ENCODE data around the gene NADSYN1.
"Not testable (repeated sequence)": the region's sequence is repeated elsewhere in the genome, so short reads cannot be mapped to it uniquely, and the experiment has no call there.

The NADSYN1 gene

DNA sequence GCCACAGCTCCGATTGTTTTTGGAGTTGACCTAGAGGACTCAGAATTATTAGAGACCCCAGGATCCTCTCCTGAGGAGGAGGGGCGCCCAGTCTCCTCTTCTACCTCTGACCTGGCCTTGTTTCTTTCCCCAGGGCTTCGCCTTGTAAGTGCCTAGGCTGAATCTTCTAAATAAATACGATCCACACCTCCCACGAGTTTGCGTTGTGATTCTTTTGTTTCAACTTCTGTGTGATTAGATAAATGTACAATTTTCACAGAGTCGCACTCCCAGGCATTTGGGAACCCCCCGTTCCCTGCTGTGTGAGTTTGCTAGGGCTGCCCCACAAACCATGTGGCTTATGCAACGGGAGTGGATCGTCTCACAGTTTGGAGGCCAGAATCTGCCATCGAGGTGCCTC, 86.0 kb downstream of the NADSYN1 start:
- Histone ChIP-seq H3K9me3 (ENCODE audit: low read length) (no peaks in the 10 kb centered on the region), H3K27me3 (ENCODE audit: control insufficient read depth in 1 of 2, insufficient read depth in 2 of 2, low read length in 2 of 2) (no peaks in the 10 kb centered on the region), H3K27ac (ENCODE audit: low read depth, low read length) (no peak overlapping the region), H3K4me3 (ENCODE audit: low read depth in 1 of 2, low read length in 2 of 2) (no peak overlapping the region), H3K9ac (ENCODE audit: low read length) (no peak overlapping the region), H3K4me1 (ENCODE audit: insufficient read depth, low read length) (no peaks in the 10 kb centered on the region), H3K36me3 (ENCODE audit: insufficient read depth, low read length) (no peaks in the 10 kb centered on the region)

DNA sequence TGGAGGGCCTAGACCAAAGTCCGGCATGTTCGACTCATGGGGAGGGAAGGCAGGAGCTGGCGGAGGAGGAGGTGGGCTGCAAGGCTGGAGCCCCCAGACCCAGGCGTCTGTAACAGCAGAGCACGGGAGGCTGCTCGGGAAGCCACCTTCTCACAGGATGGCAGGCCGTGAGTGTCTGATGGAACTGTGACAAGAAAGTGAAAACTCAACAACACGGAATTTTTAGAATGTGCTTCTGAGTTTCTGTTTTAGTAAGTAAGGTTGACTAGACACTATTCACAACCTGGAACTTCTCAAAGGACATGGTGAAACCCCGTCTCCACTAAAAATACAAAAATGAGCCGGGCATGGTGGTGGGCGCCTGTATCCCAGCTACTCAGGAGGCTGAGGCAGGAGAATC, 87.0 kb downstream of the NADSYN1 start:
- H3K4me3 ChIP-seq (ENCODE audit: low read depth in 1 of 2, low read length in 2 of 2); H3K4me1 ChIP-seq (ENCODE audit: insufficient read depth, low read length); H3K36me3 ChIP-seq (ENCODE audit: insufficient read depth, low read length); H3K9ac ChIP-seq (ENCODE audit: low read length); H3K27ac ChIP-seq (ENCODE audit: low read depth, low read length); H3K27me3 ChIP-seq (ENCODE audit: control insufficient read depth in 1 of 2, insufficient read depth in 2 of 2, low read length in 2 of 2); H3K9me3 ChIP-seq (ENCODE audit: low read length): not testable (repeated sequence)

DNA sequence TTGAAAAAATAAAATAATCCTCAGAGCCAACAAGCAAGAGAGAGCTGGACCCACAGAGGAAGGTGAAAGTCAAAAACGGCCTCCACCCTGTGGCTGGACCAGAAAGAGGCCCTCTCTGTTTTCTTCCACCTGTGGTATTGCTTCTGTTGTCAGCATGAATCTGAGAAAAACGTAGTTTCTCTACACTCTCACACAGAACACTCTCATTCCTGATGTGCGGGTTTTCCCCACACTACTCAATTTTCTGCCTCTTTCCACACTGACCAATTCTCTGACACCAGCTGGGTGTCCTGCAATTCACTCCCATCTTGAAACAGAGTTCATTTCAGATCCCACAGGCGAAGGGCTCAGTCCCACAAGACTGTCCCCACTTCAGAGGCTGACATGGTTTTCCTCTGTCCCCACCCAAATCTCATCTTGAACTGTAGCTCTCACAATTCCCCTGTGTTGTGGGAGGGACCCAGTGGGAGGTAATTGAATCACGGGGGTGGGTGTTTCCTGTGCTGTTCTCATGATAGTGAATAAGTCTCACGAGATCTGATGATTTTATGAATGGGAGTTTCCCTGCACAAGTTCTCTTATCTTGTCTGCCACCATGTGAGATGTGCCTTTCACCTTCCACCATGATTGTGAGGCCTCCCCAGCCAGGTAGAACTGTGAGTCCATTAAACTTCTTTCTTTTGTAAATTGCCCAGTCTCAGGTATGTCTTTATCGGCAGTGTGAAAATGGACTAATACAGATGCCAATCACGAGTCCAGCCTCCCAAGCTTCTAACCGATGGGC, 87.7 kb downstream of the NADSYN1 start:
- H3K4me3 ChIP-seq (ENCODE audit: low read depth in 1 of 2, low read length in 2 of 2); H3K9me3 ChIP-seq (ENCODE audit: low read length); H3K27ac ChIP-seq (ENCODE audit: low read depth, low read length); H3K4me1 ChIP-seq (ENCODE audit: insufficient read depth, low read length); H3K27me3 ChIP-seq (ENCODE audit: control insufficient read depth in 1 of 2, insufficient read depth in 2 of 2, low read length in 2 of 2); H3K36me3 ChIP-seq (ENCODE audit: insufficient read depth, low read length); H3K9ac ChIP-seq (ENCODE audit: low read length): not testable (repeated sequence)

DNA sequence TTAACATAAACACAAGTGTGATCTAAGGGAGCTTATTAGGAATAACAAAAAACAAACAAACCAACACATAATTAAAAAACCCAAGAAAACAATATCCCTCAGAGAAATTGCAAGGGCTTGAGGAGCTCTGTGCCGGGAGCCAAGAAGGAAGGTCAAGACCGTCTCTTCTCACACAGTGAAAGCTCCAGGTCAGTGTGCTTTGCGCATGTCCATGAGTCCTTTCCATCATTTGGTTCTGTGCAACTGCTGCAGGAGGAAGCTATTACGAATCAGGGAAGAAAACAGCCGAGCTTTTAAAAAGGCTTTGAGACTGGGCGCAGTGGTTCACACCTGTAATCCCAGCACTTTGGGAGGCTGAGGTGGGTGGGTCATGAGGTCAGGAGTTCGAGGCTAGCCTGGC, 89.4 kb downstream of the NADSYN1 start:
- Histone ChIP-seq H3K27ac (ENCODE audit: low read depth, low read length) (no peak overlapping the region), H3K27me3 (ENCODE audit: control insufficient read depth in 1 of 2, insufficient read depth in 2 of 2, low read length in 2 of 2) (no peaks in the 10 kb centered on the region), H3K36me3 (ENCODE audit: insufficient read depth, low read length) (no peaks in the 10 kb centered on the region), H3K9ac (ENCODE audit: low read length) (no peak overlapping the region), H3K9me3 (ENCODE audit: low read length) (no peaks in the 10 kb centered on the region), H3K4me3 (ENCODE audit: low read depth in 1 of 2, low read length in 2 of 2) (no peak overlapping the region), H3K4me1 (ENCODE audit: insufficient read depth, low read length) (no peaks in the 10 kb centered on the region)

DNA sequence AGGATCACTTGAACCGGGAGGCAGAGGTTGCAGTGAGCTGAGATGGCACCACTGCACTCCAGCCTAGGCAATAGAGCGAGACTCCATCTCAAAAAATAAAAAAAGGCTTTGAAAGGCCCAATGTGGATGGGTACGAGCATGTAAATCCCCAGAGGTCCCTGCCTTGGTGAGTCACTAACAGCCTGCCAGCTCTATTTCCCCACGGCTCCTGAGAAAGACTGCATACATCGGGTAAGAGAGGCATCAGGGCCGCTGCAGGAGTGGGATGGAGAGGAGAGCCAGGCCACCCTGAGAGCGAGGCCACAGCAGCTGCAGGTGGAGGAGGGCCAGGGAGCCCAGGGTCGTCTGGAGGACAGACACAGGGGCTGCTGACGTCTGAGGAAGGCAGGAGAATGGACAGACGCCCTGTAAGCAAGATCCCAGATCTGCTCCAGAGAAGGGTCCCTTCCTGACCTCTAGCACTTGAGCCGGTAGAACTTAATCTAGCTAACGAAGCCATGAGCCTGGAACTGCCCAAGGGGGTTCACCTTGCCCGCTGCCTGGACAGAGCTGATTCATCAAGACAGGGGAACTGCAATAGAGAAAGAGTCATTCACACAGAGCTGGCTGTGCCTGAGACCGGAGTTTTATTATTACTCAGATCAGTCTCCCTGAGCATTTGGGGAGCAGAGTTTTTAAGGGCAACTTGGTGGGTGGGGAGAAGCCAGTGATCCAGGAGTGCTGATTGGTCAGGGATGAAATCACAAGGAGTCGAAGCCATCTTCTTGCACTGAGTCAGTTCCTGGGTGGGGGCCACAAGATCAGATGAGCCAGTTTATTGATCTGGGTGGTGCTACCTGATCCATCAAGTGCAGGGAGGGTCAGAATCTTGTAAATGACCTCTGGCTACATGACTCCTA, 90.1 kb downstream of the NADSYN1 start:
- no peaks in the 10 kb centered on the region for H3K9me3 ChIP-seq (ENCODE audit: low read length)
- no peak overlapping the region for H3K27ac ChIP-seq (ENCODE audit: low read depth, low read length)
- H3K27me3 ChIP-seq (ENCODE audit: control insufficient read depth in 1 of 2, insufficient read depth in 2 of 2, low read length in 2 of 2), result no peaks in the 10 kb centered on the region
- no peaks in the 10 kb centered on the region for H3K4me1 ChIP-seq (ENCODE audit: insufficient read depth, low read length)
- no peak overlapping the region for H3K9ac ChIP-seq (ENCODE audit: low read length)
- H3K4me3 ChIP-seq (ENCODE audit: low read depth in 1 of 2, low read length in 2 of 2), result no peak overlapping the region
- H3K36me3 ChIP-seq (ENCODE audit: insufficient read depth, low read length), result no peaks in the 10 kb centered on the region

DNA sequence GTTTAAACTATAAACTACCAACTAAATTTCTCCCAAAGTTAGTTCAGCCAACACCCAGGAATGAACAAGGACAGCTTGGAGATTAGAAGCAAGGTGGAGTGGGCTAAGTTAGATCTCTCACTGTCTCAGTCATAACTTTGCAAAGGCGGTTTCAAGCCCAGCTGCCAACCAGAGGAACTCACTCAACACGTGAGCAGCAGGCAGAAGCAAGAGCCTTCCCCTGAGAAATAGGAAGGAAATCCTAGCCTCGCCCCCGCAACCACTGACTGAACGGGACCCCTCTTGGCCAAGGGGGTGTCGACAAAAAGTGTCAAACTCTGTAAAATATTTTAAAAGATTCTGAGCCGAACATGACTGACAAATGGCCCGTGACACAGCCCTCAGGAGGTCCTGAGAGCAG, 90.9 kb downstream of the NADSYN1 start:
- H3K9me3 ChIP-seq (ENCODE audit: low read length), result no peaks in the 10 kb centered on the region

DNA sequence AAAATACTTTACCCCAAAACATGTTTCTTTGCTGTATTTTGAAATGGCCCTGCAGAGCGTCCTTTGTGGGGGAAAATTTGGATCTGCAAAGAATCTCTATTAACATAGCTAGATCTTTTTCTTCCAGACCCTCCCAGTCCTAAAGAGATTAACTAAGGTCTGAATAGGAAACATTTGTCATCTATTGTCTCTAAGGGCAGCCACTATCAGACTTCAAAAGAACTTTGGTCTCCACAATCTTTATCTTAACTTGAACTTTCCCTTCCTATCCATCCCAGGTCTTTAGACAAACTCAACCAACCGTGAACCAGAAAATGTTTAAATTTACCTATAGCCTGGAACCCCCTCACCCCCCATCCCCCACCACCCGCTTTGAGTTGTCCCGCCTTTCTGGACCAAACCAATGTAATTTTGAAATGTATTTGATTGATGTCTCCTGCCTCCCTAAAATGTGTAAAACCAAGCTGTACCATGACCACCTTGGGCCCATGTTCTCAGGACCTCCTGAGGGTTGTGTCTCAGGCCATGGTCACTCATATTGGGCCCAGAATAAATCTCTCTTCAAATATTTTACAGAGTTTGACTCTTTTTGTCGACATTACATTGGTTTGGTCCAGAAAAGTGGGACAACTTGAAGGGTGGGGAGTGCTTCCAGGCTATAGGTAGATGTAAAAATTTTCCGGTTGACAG, 91.7 kb downstream of the NADSYN1 start:
- Histone ChIP-seq H3K27ac (ENCODE audit: low read depth, low read length) (no peak overlapping the region), H3K4me3 (ENCODE audit: low read depth in 1 of 2, low read length in 2 of 2) (no peak overlapping the region), H3K27me3 (ENCODE audit: control insufficient read depth in 1 of 2, insufficient read depth in 2 of 2, low read length in 2 of 2) (no peaks in the 10 kb centered on the region), H3K9me3 (ENCODE audit: low read length) (no peaks in the 10 kb centered on the region), H3K36me3 (ENCODE audit: insufficient read depth, low read length) (no peaks in the 10 kb centered on the region), H3K9ac (ENCODE audit: low read length) (no peak overlapping the region), H3K4me1 (ENCODE audit: insufficient read depth, low read length) (no peaks in the 10 kb centered on the region)

More for the DNA sequence above, 90.9 kb downstream of the NADSYN1 start:
- no peak overlapping the region for H3K9ac ChIP-seq (ENCODE audit: low read length)
- no peaks in the 10 kb centered on the region for H3K27me3 ChIP-seq (ENCODE audit: control insufficient read depth in 1 of 2, insufficient read depth in 2 of 2, low read length in 2 of 2)
- no peaks in the 10 kb centered on the region for H3K36me3 ChIP-seq (ENCODE audit: insufficient read depth, low read length)
- H3K4me3 ChIP-seq (ENCODE audit: low read depth in 1 of 2, low read length in 2 of 2), result no peak overlapping the region
- no peaks in the 10 kb centered on the region for H3K4me1 ChIP-seq (ENCODE audit: insufficient read depth, low read length)
- no peak overlapping the region for H3K27ac ChIP-seq (ENCODE audit: low read depth, low read length)

DNA sequence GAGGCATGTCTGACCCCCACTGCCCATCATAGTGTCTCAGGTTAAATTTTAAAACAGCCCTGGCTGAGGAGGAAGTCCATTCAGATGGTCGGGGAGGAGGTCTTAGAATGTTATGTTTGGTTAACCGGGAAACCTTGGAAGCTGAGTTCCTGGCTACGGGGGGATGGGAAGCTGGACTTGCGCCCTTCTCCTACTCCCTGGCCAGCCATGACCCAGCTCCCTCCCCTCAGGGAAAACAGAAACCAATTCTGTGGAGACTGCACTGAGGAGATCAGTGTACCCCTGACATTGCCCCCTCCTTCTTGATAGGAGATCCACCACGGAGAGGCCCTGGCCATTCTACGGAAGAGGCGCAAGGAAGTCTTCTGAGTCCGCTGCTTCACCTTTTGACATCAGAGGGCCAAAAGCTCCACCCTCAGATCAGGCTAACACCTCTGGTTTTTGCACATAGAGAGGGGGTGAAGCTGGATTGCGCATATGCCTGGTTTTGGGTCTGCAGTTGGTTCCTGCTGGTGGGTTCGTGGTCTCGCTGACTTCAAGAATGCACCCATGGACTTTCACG, 92.5 kb downstream of the NADSYN1 start:
- H3K27me3 ChIP-seq (ENCODE audit: control insufficient read depth in 1 of 2, insufficient read depth in 2 of 2, low read length in 2 of 2), result no peaks in the 10 kb centered on the region
- H3K4me3 ChIP-seq (ENCODE audit: low read depth in 1 of 2, low read length in 2 of 2), result no peak overlapping the region
- H3K9ac ChIP-seq (ENCODE audit: low read length), result no peak overlapping the region
- H3K4me1 ChIP-seq (ENCODE audit: insufficient read depth, low read length), result no peaks in the 10 kb centered on the region
- H3K9me3 ChIP-seq (ENCODE audit: low read length), result no peaks in the 10 kb centered on the region
- no peaks in the 10 kb centered on the region for H3K36me3 ChIP-seq (ENCODE audit: insufficient read depth, low read length)
- H3K27ac ChIP-seq (ENCODE audit: low read depth, low read length), result no peak overlapping the region

DNA sequence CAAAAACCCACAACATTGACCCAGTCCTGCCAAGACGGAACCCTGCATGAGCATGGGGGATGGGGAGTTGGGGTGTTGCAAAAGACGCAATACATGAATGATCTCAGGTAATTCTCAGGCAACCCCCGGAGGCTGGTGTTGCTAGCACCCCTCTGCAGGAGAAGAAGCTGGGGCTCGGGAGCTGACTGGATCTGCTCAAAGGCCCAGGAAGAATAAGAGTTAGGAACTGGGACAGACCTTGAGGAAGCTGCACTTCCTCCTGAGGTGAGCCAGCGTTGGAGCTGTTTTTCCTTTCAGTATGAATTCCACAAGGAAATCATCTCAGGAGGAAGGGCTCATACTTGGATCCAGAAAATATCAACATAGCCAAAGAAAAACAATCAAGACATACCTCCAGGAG, 95.1 kb downstream of the NADSYN1 start, which contains the start of gene KRTAP5-9:
KRTAP5-9 (plus strand) TSS at position 301 of the 400 bp plus-strand sequence. CDS start 238 bp downstream, outside the sequence.
- Histone ChIP-seq H3K4me3 (ENCODE audit: low read depth in 1 of 2, low read length in 2 of 2) (no peak within 1 kb of the TSS), H3K4me1 (ENCODE audit: insufficient read depth, low read length) (no peaks in the 10 kb centered on the region), H3K9ac (ENCODE audit: low read length) (no peak within 1 kb of the TSS)

DNA sequence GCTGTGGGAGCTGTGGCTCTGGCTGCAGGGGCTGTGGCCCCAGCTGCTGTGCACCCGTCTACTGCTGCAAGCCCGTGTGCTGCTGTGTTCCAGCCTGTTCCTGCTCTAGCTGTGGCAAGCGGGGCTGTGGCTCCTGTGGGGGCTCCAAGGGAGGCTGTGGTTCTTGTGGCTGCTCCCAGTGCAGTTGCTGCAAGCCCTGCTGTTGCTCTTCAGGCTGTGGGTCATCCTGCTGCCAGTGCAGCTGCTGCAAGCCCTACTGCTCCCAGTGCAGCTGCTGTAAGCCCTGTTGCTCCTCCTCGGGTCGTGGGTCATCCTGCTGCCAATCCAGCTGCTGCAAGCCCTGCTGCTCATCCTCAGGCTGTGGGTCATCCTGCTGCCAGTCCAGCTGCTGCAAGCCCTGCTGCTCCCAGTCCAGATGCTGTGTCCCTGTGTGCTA, 95.7 kb downstream of the NADSYN1 start:
- H3K36me3 ChIP-seq (ENCODE audit: insufficient read depth, low read length), result no peaks in the 10 kb centered on the region
- H3K27me3 ChIP-seq (ENCODE audit: control insufficient read depth in 1 of 2, insufficient read depth in 2 of 2, low read length in 2 of 2), result no peaks in the 10 kb centered on the region
- H3K9me3 ChIP-seq (ENCODE audit: low read length), result no peaks in the 10 kb centered on the region
- no peak overlapping the region for H3K4me3 ChIP-seq (ENCODE audit: low read depth in 1 of 2, low read length in 2 of 2)
- no peak overlapping the region for H3K9ac ChIP-seq (ENCODE audit: low read length)
- H3K27ac ChIP-seq (ENCODE audit: low read depth, low read length), result no peak overlapping the region
- no peaks in the 10 kb centered on the region for H3K4me1 ChIP-seq (ENCODE audit: insufficient read depth, low read length)

More for the DNA sequence above, 95.1 kb downstream of the NADSYN1 start, which contains the start of gene KRTAP5-9:
- H3K27ac ChIP-seq (ENCODE audit: low read depth, low read length), result no peak within 1 kb of the TSS
- no peaks in the 10 kb centered on the region for H3K9me3 ChIP-seq (ENCODE audit: low read length)
- no peaks in the 10 kb centered on the region for H3K27me3 ChIP-seq (ENCODE audit: control insufficient read depth in 1 of 2, insufficient read depth in 2 of 2, low read length in 2 of 2)
- H3K36me3 ChIP-seq (ENCODE audit: insufficient read depth, low read length), result no peaks in the 10 kb centered on the region
